Stimulated activated CD8-positive, alpha-beta memory T cell treated with anti-CD3 and anti-CD28 coated beads, Interleukin-2, amount 100 ng/mL, for 48 hours (primary cell): ENCODE results near the gene P2RX5.
"Not testable (repeated sequence)": the region's sequence is repeated elsewhere in the genome, so short reads cannot be mapped to it uniquely, and the experiment has no call there.

ENCODE experiments used
- DNase-seq, 2 donors: peaks; one replicate each; pipeline ENCODE4 v3.0.0-alpha.2; 2020; ENCODE audit warnings: low read depth in 2 of 2

P2RX5 gene, protein sequence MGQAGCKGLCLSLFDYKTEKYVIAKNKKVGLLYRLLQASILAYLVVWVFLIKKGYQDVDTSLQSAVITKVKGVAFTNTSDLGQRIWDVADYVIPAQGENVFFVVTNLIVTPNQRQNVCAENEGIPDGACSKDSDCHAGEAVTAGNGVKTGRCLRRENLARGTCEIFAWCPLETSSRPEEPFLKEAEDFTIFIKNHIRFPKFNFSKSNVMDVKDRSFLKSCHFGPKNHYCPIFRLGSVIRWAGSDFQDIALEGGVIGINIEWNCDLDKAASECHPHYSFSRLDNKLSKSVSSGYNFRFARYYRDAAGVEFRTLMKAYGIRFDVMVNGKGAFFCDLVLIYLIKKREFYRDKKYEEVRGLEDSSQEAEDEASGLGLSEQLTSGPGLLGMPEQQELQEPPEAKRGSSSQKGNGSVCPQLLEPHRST

DNA sequence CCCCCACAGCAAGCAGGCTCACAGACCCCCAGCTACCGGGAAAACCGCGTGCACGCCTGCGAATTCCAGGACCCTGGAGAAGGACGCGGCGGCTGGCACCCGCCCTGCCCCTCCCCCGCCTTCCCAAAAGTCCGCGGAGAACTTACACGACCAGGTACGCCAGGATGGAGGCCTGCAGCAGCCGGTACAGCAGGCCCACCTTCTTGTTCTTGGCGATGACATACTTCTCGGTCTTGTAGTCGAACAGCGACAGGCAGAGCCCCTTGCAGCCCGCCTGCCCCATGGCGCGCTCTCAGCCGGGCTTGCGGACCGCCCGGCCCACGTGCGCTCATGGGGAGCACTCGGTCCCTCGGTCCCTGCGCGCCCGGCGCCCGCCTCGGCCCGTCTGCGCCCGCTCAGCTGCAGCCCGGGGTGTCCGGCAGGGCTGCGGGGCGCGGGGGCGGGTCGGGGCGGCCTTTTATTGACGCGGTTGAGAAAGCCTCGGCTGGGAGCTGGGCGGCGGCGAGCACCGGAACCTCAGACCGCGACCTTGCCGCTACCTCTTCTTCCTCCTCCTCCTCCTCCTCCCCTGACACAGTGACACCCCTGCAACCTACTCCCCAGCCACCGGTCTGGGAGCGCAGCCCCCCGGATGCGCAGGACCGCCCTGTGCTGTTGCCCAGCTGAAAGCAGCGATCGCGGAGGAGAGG, at the start of gene P2RX5:
Gene P2RX5, minus strand, starts transcription at position 433 of the 689 bp plus-strand sequence. Its CDS starts 150 bp downstream, at position 283.
- DNase-seq, result peak; percentile 28 to 34

DNA sequence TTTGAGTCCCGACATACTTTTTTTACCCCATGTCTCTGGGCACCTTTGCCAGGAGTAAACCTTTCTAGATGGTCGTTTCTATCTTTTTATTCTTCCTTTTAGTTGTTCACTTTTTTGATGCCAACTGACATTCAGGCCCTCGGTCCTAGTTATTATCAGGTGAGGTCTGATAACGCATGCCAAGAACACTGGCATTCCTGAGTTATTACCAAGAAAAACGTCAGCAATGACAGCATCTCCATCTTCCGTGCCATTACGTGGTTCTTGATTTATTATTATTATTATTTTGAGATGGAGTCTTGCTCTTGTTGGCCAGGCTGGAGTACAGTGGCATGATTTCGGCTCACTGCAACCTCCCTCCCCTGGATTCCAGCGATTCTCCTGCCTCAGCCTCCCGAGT, 49.1 kb upstream of the P2RX5 start:
- DNase-seq, result no peak

DNA sequence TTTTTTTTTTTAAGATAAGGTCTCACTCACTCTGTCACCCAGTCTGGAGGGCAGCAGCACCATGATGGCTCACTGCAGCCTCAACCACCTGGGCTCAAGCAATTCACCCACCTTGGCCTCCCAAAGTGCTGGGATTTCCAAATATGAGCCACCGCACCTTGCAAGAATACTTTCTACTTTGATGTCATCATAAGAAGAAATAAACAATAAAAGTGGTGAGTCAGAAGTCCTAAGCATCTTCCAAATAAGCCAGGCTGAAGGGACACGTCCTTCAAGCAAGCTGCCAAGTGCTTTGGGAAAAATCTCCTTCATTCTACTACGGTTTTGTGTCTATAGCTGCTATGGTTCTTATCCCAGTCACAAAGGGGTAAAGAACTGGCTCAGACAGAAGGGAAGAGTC, 48.1 kb upstream of the P2RX5 start:
- DNase-seq, result no peak

DNA sequence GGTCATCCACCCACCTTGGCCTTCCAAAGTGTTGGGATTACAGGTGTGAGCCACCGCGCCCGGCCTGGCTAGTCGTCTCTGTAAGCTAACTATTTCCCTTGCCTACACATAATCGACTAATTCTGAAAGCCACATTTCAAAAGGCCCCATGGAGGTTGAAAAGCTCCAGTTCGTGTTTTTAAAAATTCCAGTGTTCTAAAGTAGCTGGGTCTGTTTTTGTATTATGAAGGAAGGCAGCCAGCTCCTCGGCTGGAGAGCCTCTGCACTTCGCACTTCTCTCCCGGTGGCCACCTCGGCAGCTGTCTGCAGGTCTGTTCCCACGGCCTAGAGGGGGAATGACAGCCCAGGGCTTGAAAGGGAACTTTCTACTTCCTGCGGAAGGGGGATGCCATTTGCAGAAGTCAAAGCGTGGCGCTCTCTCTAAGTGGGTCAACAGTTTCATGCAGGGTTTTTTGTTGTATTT, 44.7 kb upstream of the P2RX5 start:
- DNase-seq, result no peak

DNA sequence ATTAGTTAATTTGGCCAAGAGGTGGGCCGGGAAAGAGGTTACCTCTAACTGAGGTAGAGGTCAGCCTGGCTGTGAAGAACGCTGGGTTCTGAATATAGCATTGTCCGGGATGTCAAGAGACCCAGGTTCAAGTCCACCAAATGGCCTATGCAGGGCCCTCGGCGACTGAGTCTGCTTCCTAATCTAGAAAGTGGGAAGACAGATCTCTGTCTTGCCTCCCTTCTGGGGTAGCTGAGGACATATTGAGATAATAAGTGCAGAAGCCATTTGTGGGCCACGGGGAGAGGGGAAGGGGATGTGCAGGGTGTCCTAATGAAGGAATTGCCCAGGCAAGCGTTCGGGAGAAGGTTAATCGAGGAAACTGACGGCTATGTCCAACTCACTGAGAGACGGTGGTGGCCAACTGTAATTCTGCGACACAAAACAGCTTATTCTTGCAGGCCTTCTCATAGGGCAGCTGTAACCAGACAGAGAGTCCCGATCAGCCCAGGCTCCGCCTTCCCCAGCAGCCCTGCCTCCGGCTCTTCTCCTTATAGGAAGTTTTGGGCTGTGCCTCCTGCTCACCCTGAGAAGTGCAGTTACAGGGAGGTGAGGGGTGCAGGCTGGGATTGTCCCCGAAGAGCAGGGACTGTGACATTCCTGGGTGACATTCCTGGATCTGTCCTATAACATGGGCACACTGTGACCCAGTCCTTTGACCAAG, 43.6 kb upstream of the P2RX5 start:
- no peak for DNase-seq

DNA sequence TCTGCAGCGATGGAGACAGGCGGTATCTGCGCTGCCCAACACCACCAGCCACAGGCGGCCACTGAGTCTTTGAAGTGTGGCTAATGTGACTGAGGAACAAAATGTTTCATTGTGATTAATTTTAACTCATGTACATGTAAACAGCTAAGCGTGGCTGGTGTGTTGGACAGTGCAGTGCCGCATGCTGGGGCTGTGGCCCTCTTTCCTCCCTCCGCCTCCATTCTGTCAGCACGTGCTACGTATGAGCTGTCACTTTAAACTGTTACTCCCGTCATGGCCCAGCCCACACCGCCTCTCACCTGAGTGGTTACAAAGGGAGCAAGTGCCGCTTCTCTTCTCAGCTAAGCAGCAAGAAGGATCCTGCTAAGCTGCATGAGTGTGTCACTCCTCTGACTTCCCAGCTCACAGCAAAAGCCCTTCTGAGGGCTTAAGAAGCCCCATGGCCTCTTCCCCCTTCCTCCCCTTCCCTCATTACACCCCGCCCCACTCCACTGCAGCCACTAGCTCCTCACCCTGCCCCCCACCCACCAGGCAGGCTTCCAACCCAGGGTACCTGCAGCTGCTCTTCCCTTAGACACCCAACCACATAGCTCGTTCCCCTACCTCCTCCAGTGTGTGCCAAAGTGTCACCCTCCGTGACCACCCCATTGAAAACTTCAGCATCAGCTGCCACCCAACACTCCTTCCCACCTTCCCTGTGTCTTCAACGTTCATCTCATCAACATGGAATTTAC, 42.8 kb upstream of the P2RX5 start:
- peak; percentile 51 to 61 for DNase-seq

DNA sequence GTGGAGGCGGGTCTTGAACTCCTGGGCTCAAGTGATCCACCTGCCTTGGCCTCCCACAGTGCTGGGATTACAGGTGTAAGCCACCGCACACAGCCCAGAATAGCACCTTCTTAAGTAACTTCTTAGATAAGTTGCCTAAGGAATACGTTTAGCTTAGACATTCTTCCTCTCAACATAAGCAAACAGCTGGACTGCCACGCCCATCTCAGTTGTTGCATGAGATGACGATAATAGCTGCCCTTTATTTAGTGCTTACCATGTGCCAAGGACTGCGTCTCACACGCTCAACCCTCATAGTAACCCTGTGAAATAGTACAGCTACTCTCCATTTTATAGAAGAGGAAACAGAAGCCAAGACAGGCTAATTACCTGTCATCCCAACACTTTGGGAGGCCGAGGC, 39.6 kb upstream of the P2RX5 start:
- DNase-seq, result no peak

DNA sequence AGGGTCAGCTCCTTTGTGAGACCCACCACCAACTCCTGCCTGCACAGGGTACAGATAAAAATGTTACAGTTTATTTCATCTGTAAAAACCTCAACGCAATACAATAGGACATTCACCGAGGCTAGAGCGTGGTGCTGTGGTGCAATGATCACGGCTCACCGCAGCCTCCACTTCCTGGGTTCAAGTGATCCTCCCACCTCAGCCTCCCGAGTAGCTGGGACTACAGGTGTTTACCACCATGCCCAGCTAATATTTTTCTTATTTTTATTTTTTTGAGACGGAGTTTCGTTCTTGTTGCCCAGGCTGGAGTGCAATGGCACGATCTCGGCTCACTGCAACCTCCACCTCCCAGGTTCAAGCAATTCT, 38.9 kb upstream of the P2RX5 start:
- not testable (repeated sequence) for DNase-seq

DNA sequence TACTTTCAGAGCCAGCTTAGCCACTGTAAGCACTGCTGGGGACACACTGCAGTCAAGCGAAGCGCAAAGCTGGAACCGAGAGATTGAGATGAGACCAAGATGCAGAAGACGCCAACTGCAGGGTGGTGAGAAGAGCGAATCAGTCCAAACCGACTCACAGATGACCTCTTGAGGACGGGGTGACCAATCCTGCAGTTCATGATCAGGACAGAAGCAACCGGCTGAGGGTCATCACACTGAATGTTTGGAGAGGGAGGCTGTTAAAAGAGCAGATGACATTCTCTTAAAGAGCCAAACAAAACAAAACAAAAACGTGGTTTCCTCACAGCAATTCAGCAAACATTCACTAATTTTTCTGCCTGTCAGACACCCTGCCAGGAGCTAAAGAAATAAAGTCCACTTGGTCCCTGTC, 36.3 kb upstream of the P2RX5 start:
- no peak for DNase-seq

DNA sequence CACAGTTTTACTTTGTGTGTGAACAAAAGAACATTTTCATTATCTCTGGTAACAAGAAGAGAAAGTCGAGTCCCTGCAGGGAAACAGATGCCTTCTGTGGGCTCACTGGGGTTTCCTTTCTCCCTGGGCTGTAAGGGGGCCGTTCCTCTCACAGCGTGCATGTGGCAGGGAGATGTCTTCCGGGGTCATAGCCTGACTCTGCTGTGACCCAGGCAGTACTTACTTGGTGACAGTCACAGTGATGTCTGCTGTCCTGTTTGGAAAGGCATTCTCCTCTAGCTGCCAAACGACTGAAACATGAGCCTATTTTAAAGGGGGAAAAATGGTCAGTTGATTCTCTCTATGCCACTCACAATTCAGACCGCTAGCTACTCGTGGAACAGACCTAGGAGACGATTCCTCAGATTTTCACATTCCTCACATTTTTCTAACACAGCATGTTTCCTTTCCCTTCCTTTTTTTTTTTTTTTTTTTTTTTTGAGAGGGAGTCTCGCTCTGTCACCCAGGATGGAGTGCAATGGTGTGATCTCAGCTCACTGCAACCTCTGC, 35.0 kb upstream of the P2RX5 start:
- no peak for DNase-seq

DNA sequence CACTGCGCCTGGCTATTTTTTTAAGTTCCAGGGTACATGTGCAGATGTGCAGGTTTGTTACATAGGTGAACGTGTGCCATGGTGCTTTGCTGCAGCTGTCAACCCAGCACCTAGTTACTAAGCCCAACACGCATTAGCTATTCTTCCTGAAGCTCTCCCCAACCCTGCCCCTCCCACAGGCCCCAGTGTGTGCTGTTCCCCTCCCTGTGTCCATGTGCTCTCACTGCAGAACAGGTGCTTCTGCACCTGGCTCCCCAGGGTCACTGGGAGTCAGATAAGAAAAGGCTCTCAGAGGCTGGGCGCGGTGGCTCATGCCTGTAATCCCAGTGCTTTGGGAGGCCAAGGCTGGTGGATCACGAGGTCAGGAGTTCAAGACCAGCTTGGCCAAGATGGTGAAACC, 33.9 kb upstream of the P2RX5 start:
- DNase-seq, result no peak

DNA sequence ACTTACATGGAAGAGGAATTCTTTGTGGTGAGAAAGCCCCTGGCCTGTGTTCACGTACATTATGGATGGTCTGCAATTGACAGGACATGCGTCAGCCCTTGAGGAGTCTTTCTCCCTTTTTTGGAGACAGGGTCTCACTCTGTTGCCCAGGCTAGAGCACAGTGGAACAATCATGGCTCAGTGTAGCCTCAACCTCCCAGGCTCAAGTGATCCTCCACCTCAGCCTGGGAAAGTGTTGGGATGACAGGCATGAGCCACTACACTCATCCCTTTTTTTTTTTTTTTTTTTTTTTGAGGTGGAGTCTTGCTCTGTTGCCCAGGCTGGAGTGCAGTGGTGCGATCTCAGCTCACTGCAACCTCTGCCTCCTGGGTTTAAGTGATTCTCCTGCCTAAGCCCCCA, 32.1 kb upstream of the P2RX5 start:
- not testable (repeated sequence) for DNase-seq

DNA sequence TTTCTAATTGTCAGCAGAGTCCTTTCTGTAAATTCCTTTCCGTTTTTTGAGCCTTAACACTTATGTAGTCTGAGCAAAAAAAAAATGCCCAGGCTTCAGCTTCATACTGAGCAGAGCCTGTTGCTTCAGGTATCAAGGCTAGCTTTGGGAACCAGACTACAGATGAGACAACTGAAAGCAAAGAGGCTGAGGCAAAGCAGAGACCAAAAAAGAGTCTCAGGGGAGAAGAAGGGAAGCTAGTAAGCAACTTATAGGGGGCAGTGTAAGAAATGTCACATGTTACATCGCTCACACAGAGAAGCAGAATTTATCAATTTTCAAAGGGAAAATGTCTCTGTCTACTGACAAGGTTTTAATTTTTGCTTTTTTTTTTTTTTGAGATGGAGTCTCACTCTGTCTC, 31.1 kb upstream of the P2RX5 start:
- DNase-seq, result no peak

DNA sequence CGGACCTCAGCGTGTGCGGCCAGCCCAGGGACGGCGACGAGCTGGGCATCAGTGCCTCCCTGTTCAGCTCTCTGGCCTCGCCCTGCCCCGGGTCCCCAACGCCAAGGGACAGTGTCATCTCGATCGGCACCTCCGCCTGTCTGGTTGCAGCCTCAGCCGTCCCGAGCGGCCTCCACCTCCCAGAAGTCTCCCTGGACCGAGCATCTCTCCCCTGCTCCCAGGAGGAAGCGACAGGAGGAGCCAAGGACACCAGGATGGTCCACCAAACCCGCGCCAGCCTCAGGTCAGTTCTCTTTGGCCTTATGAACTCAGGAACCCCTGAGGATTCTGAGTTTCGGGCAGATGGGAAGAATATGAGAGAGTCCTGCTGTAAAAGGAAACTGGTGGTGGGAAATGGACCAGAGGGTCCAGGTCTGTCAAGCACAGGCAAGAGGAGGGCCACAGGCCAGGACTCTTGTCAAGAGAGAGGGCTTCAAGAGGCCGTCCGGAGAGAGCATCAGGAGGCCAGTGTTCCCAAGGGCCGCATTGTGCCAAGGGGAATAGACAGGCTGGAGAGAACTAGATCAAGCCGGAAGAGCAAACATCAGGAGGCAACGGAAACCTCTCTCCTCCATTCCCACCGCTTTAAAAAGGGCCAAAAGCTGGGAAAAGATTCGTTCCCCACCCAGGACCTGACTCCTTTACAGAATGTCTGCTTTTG, 28.6 kb upstream of the P2RX5 start:
- no peak for DNase-seq

DNA sequence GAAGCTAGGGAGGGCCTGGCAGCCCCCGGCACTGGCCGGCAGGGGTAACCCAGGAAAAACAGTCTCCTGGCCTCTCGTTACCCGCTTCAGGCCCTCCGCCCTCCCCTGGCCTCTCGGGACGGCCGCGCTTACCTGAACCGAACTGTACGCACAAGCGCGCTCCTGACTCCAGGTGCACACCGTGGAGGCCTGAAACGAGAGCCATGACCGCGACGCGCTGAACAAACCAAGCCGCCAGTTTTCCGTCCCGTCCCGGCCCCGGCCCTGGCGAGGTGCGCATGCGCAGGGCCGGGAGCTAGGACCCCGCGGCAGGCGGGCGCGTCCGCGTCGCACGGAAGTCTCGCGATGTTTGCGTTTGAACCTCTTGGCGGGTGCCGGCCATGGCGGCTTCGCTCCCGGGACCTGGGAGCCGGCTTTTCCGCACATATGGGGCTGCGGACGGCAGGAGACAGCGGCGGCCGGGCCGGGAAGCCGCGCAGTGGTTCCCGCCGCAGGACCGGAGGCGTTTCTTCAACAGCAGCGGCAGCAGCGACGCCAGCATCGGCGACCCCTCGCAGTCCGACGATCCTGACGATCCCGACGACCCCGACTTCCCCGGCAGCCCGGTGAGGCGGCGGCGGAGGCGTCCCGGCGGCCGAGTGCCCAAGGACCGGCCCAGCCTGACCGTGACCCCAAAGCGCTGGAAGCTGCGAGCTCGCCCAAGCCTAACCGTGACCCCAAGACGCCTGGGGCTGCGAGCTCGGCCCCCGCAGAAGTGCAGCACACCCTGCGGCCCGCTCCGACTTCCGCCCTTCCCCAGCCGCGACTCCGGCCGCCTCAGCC, 27.8 kb upstream of the P2RX5 start, which contains the start of gene HASPIN:
Gene HASPIN, plus strand, starts transcription at position 348 of the 822 bp plus-strand sequence. Its CDS starts 33 bp downstream, at position 381.
- DNase-seq, result peak; percentile 90 to 92

DNA sequence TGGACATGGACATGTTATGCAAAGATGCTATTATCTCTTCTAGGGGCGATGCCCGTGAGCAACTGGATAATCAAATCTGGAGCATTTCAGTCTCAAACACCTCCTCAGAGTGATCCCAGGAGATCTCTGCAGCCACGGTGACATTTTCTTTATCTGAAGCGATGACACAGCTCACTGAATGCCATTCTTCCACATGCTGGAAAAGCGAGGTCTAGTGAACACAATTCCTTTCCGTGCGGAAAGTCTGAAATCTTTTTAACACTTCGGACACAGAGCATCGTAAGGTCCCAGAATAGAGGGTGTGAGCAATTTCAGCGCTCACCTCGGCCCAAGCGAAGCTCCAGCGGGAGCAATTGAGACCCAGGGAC, 27.2 kb upstream of the P2RX5 start:
- no peak for DNase-seq

DNA sequence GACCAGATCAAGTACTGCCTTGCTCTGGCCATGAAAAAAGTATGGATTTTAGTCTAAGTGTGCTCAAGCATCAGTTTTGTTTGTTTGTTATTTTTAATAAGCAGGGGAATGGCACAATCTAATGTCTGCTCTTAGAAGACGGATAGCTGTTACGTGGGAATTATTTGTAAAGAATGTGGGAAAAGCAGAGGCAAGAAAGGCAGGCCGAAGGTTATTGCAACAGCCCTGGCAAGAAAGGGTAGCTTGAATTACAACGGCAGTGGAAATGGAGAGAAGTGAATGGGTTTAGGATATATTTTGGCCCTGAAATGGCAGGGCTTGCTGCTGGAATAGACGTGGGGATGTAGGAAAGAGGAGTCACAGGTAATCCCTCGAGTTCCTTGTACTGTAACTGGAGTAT, 26.8 kb upstream of the P2RX5 start:
- no peak for DNase-seq

DNA sequence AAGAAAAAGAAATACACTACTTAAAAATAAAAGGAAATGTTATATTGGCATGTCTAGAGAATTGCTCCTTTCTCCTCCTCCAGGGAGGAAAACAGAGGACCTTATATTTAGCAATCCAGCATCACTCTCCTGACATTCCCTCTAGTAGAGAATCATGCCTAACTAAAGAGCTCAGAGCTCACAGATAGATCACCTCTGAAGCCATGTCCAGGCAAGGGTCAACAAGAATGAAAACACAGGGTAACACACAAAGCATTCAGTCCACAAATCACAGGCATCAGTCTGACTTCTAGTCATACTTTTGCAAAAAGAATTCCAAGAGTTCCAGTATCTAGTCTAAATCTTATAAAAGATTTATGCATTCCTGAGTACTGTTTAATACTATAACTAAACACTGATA, 23.3 kb upstream of the P2RX5 start:
- DNase-seq, result no peak

DNA sequence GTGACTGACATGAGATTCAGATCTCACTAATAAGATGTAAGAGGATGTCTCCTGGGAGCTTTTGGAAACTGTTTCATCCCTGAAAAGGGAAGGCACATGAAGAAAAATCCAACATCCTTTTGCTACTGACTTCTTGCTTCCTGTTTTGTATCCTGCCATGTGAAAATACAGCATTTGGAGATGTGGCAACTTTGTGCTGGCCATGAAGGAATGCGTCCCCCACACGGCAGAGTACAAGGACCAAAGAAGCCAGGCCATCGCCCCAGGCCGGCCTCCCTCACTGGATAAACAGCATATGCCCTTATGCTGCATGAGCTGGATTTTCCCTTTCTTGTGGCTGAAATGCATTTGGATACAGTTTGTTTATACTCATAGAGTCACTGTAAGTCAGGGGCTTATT, 22.2 kb upstream of the P2RX5 start:
- DNase-seq, result no peak

DNA sequence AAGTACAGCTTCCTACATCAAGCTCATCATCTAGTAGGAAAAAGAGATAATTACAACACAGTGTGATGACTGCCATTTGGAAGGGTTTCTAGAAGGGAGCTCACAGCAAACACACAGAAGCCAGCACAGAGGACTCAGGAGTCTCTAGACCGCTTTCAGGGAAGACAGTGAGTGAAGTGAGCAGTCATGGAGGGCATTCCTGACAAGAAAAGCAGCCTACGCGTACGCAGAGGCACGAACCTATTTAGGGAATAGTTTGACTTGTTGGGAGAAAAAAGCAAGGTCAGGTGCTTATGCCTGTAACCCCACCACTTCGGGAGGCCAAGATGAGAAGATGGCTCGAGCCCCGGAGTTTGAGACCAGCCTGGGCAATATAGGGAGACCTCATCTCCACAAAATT, 19.3 kb upstream of the P2RX5 start:
- DNase-seq, result no peak
